Inflammatory macrophage treated with lipopolysaccharide for 4 hours (primary cell): ENCODE results near the gene MED26.
A peak's percentile ranks its signal among the peaks of the same experiment; 100 is the strongest.
"Not testable (repeated sequence)": the region's sequence is repeated elsewhere in the genome, so short reads cannot be mapped to it uniquely, and the experiment has no call there.

Experiments
- DNase-seq: peaks from one replicate; pipeline ENCODE4 v3.0.0-alpha.2; 2020

Gene MED26

DNA sequence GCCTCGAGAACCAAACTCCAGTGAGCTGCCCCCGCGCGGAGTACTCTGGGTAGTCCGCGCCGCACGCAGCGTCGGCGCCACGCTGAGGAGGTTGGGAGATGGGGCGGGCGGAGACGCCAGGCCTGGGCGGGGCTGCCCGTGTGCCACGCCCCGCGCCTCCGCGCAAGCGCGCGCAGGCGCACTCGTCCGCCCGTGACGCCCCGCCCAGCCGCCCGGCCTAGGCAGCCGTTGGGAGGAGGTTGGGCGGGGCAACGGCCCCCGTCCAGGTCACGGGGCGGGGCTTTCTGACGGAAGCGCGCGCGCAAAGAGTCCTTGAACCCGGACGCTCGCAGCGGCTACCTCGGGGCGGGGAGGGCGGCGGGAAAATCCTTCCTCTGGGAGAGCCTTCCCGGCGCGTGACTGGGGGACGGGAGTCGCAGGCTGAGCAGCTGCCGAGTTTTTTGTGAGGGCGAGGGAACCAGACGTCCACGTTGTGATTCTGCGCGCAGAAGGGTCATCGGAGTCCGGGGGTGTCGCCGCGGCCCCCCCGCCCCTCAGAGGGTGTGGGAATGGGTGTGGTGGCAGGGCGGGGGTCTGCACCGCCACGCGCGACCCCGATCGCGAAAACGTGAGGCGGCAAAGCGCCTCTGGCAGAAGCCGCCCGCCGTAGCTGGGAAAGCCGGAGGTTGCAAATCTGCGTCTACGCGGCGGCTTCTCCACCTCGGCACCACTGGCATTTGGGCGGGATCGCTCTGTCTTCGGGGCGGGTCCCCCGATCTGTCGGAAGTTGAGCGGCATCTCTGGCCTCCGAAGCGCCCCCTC is at the start of gene MED26:
Gene MED26 (minus strand): TSS at position 22 of the 801 bp plus-strand sequence. CDS start 261 bp downstream, outside the sequence.
- DNase-seq: peak; percentile 94

- peak; percentile 76 for DNase-seq
These were observed 49.1 kb upstream of the MED26 start for GRCh38 chr19:16677055-16677454.

- DNase-seq: peak; percentile 38
These were observed 48.2 kb upstream of the MED26 start for GRCh38 chr19:16676101-16676798.

- DNase-seq: not testable (repeated sequence)
These were observed 45.8 kb upstream of the MED26 start for GRCh38 chr19:16673839-16674238.

GRCh38 chr19:16673231-16673630 is 45.2 kb upstream of the MED26 start:
- DNase-seq: peak; percentile 46

DNA sequence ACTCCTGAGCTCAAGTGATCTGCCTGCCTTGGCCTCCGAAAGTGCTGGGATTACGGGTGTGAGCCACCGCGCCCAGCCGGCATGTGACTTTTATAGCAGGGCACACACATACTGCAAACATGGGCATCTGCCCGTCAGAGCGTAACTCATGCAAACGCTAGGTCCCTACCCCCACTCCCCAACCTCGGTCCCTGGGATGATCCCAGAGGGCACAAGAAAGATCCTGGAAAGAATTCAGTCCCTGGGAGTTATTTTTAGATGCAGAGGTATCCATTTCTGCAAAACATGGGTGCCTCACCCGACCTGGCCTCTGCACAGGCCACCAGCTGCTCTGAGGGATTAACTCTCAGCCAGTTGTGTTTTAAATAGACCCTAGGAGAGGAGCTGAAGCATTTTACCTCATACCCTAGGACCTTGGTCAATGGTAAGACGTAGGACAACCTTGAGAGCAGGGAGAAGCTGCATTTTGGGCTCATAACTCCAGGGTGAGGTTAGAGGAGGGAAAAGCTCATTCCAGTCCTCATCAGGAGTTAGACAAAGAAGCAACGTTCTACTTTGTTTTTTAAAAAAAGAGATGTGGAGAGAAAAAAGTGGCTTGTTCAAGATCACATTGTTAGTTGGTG is 43.8 kb upstream of the MED26 start:
- DNase-seq: no peak

DNA sequence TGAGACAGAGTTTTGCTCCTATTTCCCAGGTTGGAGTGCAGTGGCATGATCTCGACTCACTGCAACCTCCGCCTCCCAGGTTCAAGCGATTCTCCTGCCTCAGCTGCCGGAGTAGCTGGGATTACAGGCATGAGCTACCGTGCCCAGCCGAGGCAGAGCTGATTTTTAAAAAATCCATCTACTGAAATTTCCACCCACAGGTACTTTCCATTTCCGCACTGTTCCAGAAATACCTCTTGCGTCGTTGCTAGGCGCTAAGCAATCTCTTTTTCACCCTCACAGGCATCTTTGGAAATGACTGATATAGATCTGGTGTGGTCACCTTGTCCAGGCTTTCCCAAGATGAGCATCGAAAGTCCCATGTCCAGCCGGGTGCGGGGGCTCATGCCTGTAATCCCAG is 42.3 kb upstream of the MED26 start:
- DNase-seq: no peak

GRCh38 chr19:16668702-16669101 is 40.7 kb upstream of the MED26 start:
- not testable (repeated sequence) for DNase-seq

DNA sequence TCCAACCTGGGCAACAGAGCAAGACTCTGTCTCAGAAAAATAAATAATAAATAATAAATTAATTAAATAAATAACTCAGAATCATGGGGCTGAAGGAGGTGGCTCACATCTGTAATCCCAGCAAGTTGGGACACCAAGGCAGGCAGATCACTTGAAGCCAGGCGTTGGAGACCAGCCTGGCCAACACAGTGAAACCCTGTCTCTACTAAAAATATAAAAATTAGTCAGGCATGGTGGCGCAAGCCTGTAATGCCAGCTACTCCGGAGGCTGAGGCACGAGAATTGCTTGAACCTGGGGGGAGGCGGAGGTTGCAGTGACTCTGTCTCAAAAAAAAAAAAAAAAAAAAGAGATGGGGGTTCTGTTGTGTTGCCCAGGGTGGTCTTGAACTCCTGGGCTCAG is 40.2 kb upstream of the MED26 start:
- peak; percentile 17 for DNase-seq

- no peak for DNase-seq
These were observed 33.6 kb upstream of the MED26 start for GRCh38 chr19:16661480-16662034.

DNA sequence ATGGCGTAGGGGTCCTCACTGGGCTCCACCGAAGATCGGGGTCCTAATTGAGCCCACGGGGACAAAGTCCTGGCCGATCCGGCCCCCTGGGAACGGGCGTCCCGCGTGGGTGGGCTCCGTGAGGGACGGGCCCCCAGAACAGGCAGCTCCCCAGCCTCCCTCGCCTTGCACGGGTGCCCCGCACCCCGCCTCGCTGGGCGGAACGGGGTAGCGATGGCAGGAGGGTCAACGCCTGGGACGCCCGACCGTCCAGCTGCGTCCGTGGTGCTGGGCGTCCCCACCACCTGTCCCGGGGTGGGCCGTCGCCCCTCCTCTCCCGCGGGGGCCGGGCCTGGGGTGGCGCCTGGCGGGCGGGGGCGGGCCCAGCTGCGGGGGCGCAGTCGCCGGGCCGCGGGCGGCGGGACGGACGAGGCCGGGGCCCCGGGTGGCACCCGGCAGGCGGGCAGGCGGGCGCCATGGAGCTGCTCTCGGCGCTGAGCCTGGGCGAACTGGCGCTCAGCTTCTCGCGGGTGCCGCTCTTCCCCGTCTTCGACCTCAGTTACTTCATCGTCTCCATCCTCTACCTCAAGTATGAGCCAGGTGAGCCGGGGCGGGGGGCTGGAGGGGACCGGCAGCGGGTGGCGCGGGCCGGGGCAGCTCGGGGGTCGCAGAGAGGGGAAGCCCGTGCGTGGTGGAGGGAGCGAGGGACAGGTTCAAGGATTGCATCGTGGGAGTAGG is 32.9 kb upstream of the MED26 start, which contains the start of gene TMEM38A:
Gene TMEM38A (plus strand): TSS at position 377 of the 717 bp plus-strand sequence. CDS start 79 bp downstream, at position 456.
- no peak for DNase-seq

DNA sequence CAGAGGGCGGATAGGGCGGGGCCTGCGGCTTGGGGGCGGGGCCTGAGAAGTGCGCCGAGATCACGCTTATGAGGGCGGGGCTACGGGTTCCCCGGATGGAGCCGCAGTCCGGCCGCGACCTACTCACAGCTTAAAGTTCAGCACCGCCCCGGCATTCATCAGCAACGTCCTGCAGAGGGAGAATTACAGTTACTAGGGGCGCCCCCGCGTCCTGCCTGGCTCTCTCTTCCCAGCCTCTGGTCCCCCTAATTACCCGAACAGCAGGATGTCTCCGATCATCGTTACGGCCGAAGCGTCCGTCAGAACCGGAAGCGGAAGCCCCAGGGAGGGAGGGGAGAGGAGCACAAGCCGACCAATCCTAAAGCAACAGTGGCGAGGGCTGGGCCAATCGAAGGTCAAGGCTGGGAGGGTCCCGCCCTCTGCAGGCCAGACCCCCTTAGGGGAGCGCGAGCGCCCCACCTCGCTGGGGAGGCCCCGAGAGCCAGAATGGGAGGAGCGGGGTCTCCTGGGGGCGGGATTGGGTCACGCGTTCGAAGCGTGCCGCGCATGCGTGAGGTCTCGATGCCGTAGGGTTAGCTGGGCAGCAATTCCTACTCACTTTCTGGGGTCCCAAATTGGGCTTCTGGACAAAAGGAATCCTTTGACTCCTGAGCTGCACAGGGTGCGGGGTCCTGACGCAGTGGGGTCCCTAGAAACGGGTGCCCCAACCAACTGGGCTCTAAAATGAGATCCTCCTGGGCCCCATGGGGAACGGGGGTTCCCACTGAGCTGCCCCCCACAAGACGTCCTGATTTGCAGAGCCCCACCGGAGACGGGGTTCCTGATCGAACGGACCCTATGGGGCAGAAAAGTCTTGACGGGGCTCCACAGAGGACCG is 32.1 kb upstream of the MED26 start, which contains the start of gene SMIM7:
Gene SMIM7 (minus strand): TSS at position 313 of the 877 bp plus-strand sequence. CDS start 34 bp downstream, at position 279.
- peak; percentile 98 for DNase-seq

DNA sequence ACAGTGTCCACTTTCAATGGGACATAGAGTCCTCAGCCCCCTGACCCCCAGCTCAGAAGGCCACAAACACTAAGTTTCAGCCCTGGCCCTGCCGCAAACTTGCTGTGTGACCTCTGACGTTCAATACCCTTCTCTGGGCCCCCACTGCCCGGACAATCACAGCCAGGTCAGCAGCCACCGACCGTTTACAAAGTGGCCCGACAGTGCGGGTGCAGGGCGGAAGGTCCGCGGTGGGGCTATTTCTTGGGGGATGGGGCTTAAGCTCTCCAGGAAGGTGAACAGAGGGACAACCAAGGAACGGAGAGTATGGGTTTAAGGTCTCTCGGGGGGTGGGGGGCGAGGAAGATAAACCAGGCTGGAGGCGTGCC is 31.4 kb upstream of the MED26 start:
- no peak for DNase-seq

DNA sequence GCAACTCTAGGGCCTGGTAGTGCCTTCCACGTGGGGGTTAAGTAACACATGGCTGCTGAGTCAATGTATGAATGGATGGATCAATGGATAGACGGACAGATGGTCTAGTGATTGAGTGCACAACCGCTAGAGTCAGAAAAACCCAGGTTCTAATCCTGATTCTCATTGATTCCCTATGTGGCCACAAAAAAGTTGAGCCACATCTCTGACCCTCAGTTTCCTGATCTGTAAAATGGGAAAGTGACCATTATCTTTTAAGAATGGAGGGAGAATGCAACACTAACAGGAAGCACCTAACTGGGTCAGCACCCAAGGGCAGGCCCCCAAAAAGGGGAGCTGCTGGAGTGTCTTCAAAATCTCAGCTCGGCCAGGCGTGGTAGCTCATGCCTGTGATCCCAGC is 29.4 kb upstream of the MED26 start:
- DNase-seq: no peak

DNA sequence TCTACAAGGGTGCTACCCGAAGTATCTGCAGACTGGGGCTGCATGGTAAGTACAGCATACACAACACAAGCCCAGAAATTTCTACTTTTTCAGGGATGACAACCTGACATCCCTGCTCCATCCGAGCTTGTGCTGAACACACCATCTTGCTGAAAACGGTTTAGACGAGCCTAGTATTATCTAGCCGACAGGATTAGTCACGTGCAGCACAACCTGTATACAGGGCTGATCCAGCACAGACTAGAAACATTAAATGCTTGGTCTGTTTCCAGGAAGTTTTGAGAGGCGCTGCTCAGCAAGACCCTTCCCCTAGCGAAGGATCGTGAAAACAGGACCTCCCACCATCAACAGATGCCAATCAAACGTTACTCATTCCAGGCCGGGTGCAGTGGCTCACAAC is 27.7 kb upstream of the MED26 start:
- no peak for DNase-seq

DNA sequence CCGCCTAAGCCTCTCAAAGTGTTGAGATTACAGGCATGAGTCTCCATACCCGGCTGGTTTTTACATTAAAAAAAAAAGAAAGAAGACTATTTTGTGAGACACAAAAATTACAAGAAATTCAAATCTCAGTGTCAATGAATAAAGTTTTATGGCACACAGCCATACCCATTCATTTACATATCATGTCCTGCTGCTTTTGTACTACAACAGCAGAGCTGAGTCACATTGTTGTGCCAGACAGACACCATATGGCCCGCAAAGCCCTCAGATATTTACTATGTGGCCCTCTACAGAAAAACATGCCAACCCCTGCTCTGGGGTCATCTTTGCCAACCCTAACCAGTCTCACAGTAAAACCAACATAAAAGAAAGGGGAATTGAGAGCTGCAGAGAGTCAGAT is 26.6 kb upstream of the MED26 start:
- DNase-seq: no peak

DNA sequence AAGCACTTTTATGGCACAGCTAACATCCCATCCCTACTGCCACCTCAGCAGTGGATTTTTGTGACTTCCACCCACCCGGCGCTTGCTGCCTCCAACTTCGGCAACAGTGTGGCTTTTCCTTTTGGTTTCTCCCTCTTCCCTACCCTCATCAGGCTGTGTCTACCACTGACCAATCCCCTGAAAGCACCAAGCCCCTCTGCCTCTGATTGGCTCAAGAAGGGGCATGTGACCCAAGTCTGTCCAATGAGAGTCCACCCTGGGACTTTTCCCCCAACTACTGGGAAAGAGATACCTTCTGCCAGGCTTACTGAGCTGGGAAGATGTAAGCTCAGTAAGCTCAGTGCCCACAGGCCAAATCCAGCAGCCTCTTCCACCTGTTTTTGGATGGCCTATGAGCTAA is 26.1 kb upstream of the MED26 start:
- DNase-seq: peak; percentile 56

- DNase-seq: no peak
These were observed 24.9 kb upstream of the MED26 start for GRCh38 chr19:16652854-16653253.

- not testable (repeated sequence) for DNase-seq
These were observed 23.6 kb upstream of the MED26 start for GRCh38 chr19:16651421-16652188.

- no peak for DNase-seq
These were observed 22.8 kb upstream of the MED26 start for GRCh38 chr19:16650821-16651220.

DNA sequence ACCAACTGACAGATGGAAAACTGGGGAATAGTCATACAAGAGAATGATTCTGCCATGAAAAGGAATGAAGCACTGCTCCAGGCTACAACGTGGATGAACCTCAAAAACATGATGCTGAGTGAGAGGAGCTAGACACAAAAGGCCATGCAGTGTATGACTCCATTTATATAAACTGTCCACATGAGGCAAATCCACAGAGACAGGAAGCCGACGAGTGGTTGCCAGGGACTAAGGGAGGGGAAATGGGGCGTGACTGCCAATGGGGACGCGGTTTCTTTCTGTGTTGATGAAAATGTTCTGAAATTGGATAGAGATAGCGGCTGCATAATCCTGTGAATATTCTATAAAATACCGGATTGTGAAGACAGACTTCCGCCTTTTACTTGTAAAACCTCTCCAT is 21.7 kb upstream of the MED26 start:
- DNase-seq: no peak
